H1 (cell line): ENCODE measurements around the gene ZIC1. TPM values are rescaled to one million over a fixed set of nuclear protein-coding genes. Genes with fewer than 3 reads are reported as not detected.
A peak's percentile ranks its signal among the peaks of the same experiment; 100 is the strongest.

Experiments
- BCL11A ChIP-seq, 2 experiments: IDR thresholded peaks; one replicate each; pipeline ENCODE4 v1.6.1; 2011; ENCODE audit warnings: low read depth in 2 of 2, low read length in 2 of 2, mild to moderate bottlenecking in 2 of 2
- KDM1A ChIP-seq: fragments of 200-600, 300-600 bp; sonication (generic); IDR thresholded peaks from 2 replicates; pipeline ENCODE4 v1.7.1; 2016; ENCODE audit warnings: mild to moderate bottlenecking, low read length, borderline replicate concordance
- POU5F1 ChIP-seq: IDR thresholded peaks from 2 replicates; pipeline ENCODE4 v1.6.1; 2011; ENCODE audit warnings: low read depth, mild to moderate bottlenecking, low read length, moderate library complexity
- SIX5 ChIP-seq: IDR thresholded peaks from 2 replicates; pipeline ENCODE4 v1.6.1; 2011; ENCODE audit warnings: mild to moderate bottlenecking, low read depth, low read length
- SP2 ChIP-seq: IDR thresholded peaks from 2 replicates; pipeline ENCODE4 v1.6.1; 2012; ENCODE audit warnings: mild to moderate bottlenecking, low read length, inconsistent platforms
- YY1 ChIP-seq: IDR thresholded peaks from 2 replicates; pipeline ENCODE4 v1.6.1; 2011; ENCODE audit warnings: low read depth, mild to moderate bottlenecking, low read length
- polyA plus RNA-seq, 7 experiments: library from polyadenylated mRNA; depleted of rRNA in 3 of 7; stranded (reverse) in 5 of 7; unstranded in 2 of 7; fragments of >200 nt in 5 of 7; fragments of 200-250 nt in 2 of 7; gene quantifications; 1 replicate in 5 of 7; 2 replicates in 1 of 7; 4 replicates in 1 of 7; pipeline versions ENCODE4 v1.2.1 to v1.2.3, GENCODE V29; 2011 to 2013; ENCODE audit warnings: missing spikeins in 2 of 7, mixed read lengths in 2 of 7
- total RNA-seq: library from RNA; stranded (reverse); fragmentation: NEBNext Ultra II Directional; extraction: Animal tissue kit (Norgen Biotek cat#: 25700); gene quantifications from 2 replicates; pipeline ENCODE4 v1.2.1, GENCODE V29; 2021
- TF ChIP-seq, protein P1 (sequence below): fragments of 300-600 bp; sonication (generic); IDR thresholded peaks from 2 replicates; pipeline ENCODE4 v1.7.1; 2012; ENCODE audit warnings: low read length, moderate library complexity, mild to moderate bottlenecking, inconsistent platforms; ENCODE audit not compliant: insufficient replicate concordance
- TF ChIP-seq, protein P2 (sequence below): IDR thresholded peaks from 2 replicates; pipeline ENCODE4 v1.6.1; 2011; ENCODE audit warnings: low read depth, mild to moderate bottlenecking, low read length; ENCODE audit not compliant: insufficient read depth

Gene ZIC1
- total and polyA plus RNA-seq, 2 of the 8 experiments (the other 6 are each of a cell fraction or from before 2014, with no cell fraction given), result 0.80 to 2.2 TPM

DNA sequence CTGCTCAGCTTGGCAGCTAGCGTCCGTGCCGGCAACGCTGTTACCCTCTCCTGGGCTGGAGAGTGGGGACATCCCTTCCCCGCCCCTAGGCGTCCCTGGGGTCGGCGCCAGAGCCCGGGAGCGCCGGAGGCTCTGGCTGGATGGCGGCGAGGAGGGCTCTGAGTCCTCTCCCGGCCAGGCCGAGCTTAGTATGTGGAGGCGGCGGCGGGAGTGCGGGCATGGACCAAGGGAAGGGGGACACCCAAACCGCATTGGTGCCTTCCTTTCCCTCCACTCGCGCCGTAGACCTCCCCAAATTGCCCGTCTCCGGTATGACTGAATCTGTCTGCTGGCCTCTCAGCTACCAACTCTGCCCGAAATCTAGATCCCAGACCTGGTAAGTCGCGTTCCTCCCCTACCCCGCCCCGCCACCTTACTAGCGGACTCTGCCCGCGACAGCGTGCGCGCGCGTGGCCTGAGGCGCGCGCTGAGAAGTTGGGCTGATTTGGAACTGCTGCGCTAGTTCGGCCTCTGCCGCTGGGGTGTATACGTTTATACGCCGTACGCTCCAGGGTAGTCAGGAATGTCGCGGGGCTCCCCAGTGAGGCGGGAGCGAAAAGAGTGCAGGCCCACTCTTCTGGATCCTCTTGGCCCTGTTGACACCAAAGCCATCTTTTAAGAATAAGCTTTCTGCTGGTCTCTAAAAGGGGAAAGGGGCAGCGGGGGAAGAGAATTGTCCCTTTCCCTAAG is 12.2 kb downstream of the ZIC1 start (continued):
- no peak for TF ChIP-seq SIX5
- TF ChIP-seq BCL11A (IDR thresholded peaks at IDR 0.05; ENCODE audit: low read depth in 2 of 2, low read length in 2 of 2), result no peak
- no peak for TF ChIP-seq KDM1A
- TF ChIP-seq POU5F1, result no peak
- TF ChIP-seq SP2, result no peak
- TF ChIP-seq, protein P1, sequence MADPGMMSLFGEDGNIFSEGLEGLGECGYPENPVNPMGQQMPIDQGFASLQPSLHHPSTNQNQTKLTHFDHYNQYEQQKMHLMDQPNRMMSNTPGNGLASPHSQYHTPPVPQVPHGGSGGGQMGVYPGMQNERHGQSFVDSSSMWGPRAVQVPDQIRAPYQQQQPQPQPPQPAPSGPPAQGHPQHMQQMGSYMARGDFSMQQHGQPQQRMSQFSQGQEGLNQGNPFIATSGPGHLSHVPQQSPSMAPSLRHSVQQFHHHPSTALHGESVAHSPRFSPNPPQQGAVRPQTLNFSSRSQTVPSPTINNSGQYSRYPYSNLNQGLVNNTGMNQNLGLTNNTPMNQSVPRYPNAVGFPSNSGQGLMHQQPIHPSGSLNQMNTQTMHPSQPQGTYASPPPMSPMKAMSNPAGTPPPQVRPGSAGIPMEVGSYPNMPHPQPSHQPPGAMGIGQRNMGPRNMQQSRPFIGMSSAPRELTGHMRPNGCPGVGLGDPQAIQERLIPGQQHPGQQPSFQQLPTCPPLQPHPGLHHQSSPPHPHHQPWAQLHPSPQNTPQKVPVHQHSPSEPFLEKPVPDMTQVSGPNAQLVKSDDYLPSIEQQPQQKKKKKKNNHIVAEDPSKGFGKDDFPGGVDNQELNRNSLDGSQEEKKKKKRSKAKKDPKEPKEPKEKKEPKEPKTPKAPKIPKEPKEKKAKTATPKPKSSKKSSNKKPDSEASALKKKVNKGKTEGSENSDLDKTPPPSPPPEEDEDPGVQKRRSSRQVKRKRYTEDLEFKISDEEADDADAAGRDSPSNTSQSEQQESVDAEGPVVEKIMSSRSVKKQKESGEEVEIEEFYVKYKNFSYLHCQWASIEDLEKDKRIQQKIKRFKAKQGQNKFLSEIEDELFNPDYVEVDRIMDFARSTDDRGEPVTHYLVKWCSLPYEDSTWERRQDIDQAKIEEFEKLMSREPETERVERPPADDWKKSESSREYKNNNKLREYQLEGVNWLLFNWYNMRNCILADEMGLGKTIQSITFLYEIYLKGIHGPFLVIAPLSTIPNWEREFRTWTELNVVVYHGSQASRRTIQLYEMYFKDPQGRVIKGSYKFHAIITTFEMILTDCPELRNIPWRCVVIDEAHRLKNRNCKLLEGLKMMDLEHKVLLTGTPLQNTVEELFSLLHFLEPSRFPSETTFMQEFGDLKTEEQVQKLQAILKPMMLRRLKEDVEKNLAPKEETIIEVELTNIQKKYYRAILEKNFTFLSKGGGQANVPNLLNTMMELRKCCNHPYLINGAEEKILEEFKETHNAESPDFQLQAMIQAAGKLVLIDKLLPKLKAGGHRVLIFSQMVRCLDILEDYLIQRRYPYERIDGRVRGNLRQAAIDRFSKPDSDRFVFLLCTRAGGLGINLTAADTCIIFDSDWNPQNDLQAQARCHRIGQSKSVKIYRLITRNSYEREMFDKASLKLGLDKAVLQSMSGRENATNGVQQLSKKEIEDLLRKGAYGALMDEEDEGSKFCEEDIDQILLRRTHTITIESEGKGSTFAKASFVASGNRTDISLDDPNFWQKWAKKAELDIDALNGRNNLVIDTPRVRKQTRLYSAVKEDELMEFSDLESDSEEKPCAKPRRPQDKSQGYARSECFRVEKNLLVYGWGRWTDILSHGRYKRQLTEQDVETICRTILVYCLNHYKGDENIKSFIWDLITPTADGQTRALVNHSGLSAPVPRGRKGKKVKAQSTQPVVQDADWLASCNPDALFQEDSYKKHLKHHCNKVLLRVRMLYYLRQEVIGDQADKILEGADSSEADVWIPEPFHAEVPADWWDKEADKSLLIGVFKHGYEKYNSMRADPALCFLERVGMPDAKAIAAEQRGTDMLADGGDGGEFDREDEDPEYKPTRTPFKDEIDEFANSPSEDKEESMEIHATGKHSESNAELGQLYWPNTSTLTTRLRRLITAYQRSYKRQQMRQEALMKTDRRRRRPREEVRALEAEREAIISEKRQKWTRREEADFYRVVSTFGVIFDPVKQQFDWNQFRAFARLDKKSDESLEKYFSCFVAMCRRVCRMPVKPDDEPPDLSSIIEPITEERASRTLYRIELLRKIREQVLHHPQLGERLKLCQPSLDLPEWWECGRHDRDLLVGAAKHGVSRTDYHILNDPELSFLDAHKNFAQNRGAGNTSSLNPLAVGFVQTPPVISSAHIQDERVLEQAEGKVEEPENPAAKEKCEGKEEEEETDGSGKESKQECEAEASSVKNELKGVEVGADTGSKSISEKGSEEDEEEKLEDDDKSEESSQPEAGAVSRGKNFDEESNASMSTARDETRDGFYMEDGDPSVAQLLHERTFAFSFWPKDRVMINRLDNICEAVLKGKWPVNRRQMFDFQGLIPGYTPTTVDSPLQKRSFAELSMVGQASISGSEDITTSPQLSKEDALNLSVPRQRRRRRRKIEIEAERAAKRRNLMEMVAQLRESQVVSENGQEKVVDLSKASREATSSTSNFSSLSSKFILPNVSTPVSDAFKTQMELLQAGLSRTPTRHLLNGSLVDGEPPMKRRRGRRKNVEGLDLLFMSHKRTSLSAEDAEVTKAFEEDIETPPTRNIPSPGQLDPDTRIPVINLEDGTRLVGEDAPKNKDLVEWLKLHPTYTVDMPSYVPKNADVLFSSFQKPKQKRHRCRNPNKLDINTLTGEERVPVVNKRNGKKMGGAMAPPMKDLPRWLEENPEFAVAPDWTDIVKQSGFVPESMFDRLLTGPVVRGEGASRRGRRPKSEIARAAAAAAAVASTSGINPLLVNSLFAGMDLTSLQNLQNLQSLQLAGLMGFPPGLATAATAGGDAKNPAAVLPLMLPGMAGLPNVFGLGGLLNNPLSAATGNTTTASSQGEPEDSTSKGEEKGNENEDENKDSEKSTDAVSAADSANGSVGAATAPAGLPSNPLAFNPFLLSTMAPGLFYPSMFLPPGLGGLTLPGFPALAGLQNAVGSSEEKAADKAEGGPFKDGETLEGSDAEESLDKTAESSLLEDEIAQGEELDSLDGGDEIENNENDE, result no peak
- TF ChIP-seq, protein P2, sequence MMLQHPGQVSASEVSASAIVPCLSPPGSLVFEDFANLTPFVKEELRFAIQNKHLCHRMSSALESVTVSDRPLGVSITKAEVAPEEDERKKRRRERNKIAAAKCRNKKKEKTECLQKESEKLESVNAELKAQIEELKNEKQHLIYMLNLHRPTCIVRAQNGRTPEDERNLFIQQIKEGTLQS, result no peak
- TF ChIP-seq YY1, result peak; percentile 5; the same call in 1 of the 2 replicates
